NCI-H748 treated with DMSO at 0.1 percent for 48 hours (cell line): Measurements from ENCODE around the gene DISC1.

Experiments
- DNase-seq: peaks from one replicate; lab custom pipeline; 2025; lab: John Stamatoyannopoulos, UW

Gene DISC1

GRCh38 chr1:232048481-232048880 lies 421.9 kb downstream of the DISC1 start:
- DNase-seq: no peak

- no peak for DNase-seq
These were observed 422.7 kb downstream of the DISC1 start for GRCh38 chr1:232049335-232049734.

GRCh38 chr1:232057217-232057895 lies 430.8 kb downstream of the DISC1 start:
- DNase-seq: no peak

- DNase-seq: no peak
These were observed 431.3 kb downstream of the DISC1 start for GRCh38 chr1:232057896-232058274.

- DNase-seq: peak; percentile 72
These were observed 433.3 kb downstream of the DISC1 start for GRCh38 chr1:232059726-232060374.

- no peak for DNase-seq
These were observed 436.4 kb downstream of the DISC1 start for GRCh38 chr1:232062967-232063366.

GRCh38 chr1:232066521-232066920 lies 439.9 kb downstream of the DISC1 start:
- DNase-seq: no peak

- DNase-seq: no peak
These were observed 447.7 kb downstream of the DISC1 start for GRCh38 chr1:232074265-232074664.

GRCh38 chr1:232077809-232078208 lies 451.2 kb downstream of the DISC1 start:
- no peak for DNase-seq

GRCh38 chr1:232084584-232085223 lies 458.1 kb downstream of the DISC1 start:
- no peak for DNase-seq

- DNase-seq: no peak
These were observed 464.2 kb downstream of the DISC1 start for GRCh38 chr1:232090816-232091215.
